HFF-Myc (cell line): Measurements from ENCODE around the gene PEAK3.

Experiments used
- DNase-seq: peaks from one replicate; pipeline ENCODE4 v3.0.0-alpha.2; 2011; ENCODE audit warnings: low read depth; ENCODE audit errors: extremely low read depth
- H3K4me3 ChIP-seq: replicated peaks from 2 replicates; pipeline ENCODE4 v1.5.1; 2011; ENCODE audit warnings: low read depth, mild to moderate bottlenecking, control low read depth, low read length
- TF ChIP-seq, protein P1 (sequence below): IDR thresholded peaks from 2 replicates; pipeline ENCODE4 v1.5.1; 2012; ENCODE audit warnings: mild to moderate bottlenecking, low read depth, low read length, control low read depth; ENCODE audit errors: missing control alignments

The PEAK3 gene

DNA sequence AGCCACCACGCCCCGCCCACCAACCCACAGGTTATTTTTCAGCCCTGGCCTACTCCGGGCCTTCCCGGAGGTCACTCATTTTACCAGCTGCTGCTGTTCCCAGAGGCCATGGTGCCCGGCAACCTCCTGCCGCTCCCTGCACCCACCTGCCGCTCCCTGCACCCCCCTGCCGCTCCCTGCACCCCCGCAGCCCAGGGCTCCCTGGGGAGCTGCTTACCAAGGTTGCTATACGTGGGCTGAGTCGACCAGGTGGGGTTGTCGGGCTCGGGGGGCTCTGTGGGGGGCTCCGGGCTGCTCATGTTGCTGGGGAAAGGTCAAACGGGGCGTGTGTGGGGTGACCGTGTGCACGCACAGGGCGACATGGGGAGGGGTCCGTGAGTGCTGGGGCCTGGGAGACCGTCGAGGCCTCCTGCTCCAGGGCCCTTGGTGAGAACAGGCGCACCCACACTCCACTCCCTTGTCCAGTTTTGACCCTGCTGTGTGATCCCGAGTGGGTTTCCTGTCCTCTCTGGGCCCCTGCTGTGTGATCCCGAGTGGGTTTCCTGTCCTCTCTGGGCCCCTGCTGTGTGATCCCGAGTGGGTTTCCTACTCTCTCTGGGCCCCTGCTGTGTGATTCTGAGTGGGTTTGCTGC is 1.2 kb downstream of the PEAK3 start:
- no peak overlapping the region for H3K4me3 ChIP-seq
- TF ChIP-seq, protein P1, sequence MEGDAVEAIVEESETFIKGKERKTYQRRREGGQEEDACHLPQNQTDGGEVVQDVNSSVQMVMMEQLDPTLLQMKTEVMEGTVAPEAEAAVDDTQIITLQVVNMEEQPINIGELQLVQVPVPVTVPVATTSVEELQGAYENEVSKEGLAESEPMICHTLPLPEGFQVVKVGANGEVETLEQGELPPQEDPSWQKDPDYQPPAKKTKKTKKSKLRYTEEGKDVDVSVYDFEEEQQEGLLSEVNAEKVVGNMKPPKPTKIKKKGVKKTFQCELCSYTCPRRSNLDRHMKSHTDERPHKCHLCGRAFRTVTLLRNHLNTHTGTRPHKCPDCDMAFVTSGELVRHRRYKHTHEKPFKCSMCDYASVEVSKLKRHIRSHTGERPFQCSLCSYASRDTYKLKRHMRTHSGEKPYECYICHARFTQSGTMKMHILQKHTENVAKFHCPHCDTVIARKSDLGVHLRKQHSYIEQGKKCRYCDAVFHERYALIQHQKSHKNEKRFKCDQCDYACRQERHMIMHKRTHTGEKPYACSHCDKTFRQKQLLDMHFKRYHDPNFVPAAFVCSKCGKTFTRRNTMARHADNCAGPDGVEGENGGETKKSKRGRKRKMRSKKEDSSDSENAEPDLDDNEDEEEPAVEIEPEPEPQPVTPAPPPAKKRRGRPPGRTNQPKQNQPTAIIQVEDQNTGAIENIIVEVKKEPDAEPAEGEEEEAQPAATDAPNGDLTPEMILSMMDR = no peak
- no peak for DNase-seq

DNA sequence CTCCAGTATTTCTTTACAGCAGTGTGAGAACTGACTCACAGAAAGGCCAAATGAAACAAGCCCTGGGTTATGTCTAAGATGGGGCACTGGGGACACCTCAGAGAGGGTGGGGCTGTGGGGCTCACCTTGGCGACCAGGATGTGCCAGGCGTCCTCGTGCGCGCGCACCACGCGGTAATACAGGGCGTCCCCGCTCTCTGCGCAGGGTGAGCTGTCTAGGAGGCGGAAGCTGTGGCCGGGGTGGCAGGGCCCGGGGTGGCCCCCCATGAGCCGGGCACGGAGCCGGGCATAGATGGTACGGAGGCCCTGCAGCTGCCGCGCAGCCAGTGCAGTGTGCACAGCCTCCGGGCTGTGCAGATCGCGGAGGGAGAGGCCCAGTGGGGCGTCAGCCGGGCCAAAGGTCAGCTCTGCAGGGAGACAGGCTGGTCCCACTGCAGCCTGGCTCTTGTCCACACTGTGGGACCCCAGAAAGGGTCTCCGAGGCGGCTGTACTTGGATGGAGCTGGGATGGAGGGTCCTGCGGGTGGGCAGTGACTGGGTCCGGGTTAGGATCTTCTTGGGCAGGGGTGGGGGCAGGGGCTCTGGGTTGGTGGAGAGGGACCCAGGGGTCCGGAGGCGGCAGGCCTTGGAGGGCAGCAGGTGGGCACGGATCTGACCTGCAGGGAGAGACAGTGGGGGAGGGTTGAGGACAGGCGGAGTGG is 3.4 kb downstream of the PEAK3 start:
- no peak overlapping the region for H3K4me3 ChIP-seq
- no peak for DNase-seq
- TF ChIP-seq, protein P1 = no peak

DNA sequence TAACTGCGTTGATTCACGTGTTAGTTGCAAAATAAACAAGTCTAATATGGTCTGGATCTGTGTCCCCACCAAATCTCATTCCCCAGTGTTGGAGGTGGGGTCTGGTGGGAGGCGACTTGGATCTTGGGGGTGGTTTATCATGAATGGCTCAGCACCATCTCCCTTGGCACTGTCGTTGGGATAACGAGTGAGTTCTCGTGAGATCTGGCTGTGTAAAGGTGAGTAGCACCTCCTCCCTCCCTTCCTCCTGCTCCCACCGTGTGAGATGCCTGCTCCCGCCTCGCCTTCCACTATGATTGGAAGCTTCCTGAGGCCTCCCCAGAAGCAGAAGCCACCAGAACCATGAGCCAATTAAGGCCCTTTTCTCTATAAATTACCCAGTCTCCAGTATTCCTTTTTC is 4.8 kb downstream of the PEAK3 start:
- DNase-seq = no peak
- TF ChIP-seq, protein P1 = no peak

DNA sequence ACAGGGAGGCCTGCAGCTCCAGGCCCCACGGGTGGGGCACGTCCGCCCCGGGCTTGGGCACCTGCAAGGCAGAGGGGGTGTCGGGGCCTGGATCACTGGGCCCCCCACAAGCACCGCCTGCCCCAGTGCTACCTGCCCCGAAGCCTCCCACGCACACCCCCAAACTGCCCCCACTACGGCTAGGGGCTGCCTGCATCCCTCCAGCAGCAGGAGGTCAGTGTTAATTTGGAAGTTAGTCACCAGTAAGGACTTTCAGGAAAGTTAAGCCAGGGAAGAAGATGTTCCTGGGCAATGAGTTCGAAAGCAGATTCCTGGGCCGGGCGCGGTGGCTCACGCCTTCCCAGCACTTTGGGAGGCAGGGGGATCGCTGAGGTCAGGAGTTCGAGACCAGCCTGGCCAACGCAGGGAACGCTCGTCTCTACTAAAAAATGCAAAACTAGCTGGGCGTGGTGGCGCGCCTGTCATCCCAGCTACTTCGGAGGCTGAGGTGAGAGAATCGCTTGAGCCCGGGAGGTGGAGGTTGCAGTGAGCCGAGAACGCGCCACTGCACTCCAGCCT is 5.5 kb downstream of the PEAK3 start:
- TF ChIP-seq, protein P1 = no peak
- no peak overlapping the region for H3K4me3 ChIP-seq
- DNase-seq = no peak

More for the DNA sequence above, 4.8 kb downstream of the PEAK3 start:
- no peak overlapping the region for H3K4me3 ChIP-seq

DNA sequence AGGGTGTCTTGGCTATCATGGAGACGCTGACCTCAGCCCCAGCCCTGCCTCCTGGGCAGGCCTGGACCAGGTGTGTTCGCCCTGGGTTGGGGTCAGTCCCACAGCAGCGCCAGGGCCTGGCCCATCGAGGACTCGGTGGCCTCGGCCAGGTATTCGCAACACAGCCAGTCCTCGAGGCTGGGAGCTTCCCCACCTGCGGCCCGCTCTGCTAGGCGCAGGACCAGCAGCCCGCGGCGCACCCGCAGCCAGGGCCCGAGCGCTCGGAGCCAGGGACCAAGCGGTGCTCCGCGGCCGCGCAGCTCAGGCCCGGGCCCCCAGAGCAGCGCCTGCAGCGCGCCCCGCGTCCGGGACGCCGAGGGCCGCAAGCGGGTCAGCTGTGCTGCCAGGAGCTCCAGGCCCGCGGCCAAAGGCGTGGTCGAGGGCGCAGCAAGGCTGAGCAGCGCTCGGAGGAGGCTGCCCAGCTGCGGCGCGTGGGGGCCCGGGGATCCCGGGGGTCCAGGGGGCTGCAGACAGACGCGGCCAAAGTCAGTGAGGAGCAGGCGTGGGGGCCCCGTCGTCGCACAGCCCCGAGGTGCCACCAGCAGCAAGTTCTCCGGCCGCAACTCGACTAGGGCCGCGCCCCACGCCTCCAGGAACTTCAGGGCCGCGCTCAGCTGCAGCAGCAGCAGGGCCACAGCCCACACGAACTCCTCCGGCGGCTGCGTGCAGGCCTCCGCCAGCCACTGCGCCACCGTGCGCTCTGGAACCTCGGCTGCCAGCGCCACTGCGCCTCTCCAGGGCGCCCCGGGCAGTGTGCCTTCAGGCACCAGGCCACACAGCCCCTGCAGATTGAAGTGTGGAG is 6.2 kb downstream of the PEAK3 start:
- no peak for DNase-seq
- TF ChIP-seq, protein P1 = no peak
- no peak overlapping the region for H3K4me3 ChIP-seq

DNA sequence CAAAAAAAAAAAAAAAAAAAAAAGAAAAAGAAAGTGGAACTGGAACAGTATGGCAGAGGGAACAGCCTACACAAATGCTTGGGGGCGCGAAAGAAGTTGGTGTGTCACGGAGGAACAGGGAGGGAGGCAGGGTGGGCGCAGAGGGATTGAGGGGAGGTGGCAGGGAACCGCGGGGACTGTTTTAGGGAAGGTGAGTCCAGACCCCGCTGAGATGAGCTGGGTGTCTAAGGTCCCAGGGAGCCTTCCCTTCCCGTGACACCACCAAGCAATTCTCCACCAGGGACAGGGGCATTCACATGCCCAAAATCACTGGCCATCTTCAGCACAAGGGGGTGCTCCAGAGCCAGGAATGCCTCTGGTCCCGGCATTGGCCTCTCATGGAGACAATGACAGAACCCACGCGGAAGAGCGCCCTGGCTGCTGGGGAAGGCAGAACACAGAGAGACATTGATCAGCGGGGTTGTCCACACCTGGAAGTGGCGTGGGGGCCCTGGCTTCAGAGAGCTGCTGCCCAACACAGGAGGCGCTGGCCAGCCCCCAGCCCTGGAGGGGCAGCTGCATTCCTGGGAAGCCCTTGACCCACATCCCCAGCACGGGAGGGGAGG is 6.9 kb downstream of the PEAK3 start:
- DNase-seq = no peak
- TF ChIP-seq, protein P1 = peak; percentile 48

More for the DNA sequence above, 6.9 kb downstream of the PEAK3 start:
- H3K4me3 ChIP-seq = no peak overlapping the region
